HEK293 (cell line): Measurements from ENCODE around the gene HHAT.

ENCODE experiments used
- KLF8 ChIP-seq: fragments of 450-650 bp; formaldehyde crosslinking; IDR thresholded peaks from 2 replicates; pipeline ENCODE4 v1.5.1; 2016; ENCODE audit warnings: missing biosample characterization, missing genetic modification characterization
- REPIN1 ChIP-seq: fragments of 450-650 bp; formaldehyde crosslinking; IDR thresholded peaks from 2 replicates; pipeline ENCODE4 v1.5.1; 2017; ENCODE audit warnings: missing biosample characterization, missing genetic modification characterization, low read depth
- SP3 ChIP-seq: fragments of 450-650 bp; formaldehyde crosslinking; IDR thresholded peaks from 2 replicates; pipeline ENCODE4 v1.5.1; 2016; ENCODE audit warnings: missing biosample characterization, missing genetic modification characterization
- SP7 ChIP-seq: fragments of 450-650 bp; formaldehyde crosslinking; IDR thresholded peaks from 2 replicates; pipeline ENCODE4 v1.5.1; 2016; ENCODE audit warnings: missing biosample characterization, missing genetic modification characterization
- ZFP3 ChIP-seq: fragments of 450-650 bp; formaldehyde crosslinking; IDR thresholded peaks from 2 replicates; pipeline ENCODE4 v1.5.1; 2016; ENCODE audit warnings: low read depth, missing biosample characterization, missing genetic modification characterization
- ZNF10 ChIP-seq: fragments of 450-650 bp; formaldehyde crosslinking; IDR thresholded peaks from 2 replicates; pipeline ENCODE4 v1.5.1; 2017; ENCODE audit warnings: missing biosample characterization, missing genetic modification characterization
- ZNF23 ChIP-seq: fragments of 450-650 bp; formaldehyde crosslinking; IDR thresholded peaks from 2 replicates; pipeline ENCODE4 v1.5.1; 2016; ENCODE audit warnings: missing biosample characterization, missing genetic modification characterization, borderline replicate concordance
- ZNF274 ChIP-seq, 2 experiments: fragments of 200-500 bp in 1 of 2; fragments of 450-650 bp in 1 of 2; sonication (Bioruptor generic) in 1 of 2; formaldehyde crosslinking in 1 of 2; IDR thresholded peaks; 2 replicates each; pipeline versions ENCODE4 v1.5.1 to v1.6.1; 2014 to 2016; ENCODE audit warnings: borderline replicate concordance in 1 of 2, inconsistent platforms in 1 of 2, low read length in 1 of 2, missing biosample characterization in 1 of 2, missing genetic modification characterization in 1 of 2
- ZNF416 ChIP-seq: fragments of 450-650 bp; formaldehyde crosslinking; IDR thresholded peaks from 2 replicates; pipeline ENCODE4 v1.5.1; 2016; ENCODE audit warnings: missing biosample characterization, missing genetic modification characterization
- ZNF426 ChIP-seq: fragments of 450-650 bp; formaldehyde crosslinking; IDR thresholded peaks from 2 replicates; pipeline ENCODE4 v1.5.1; 2017; ENCODE audit warnings: missing biosample characterization, missing genetic modification characterization, mild to moderate bottlenecking, inconsistent platforms, moderate library complexity
- ZNF768 ChIP-seq: fragments of 450-650 bp; formaldehyde crosslinking; IDR thresholded peaks from 2 replicates; pipeline ENCODE4 v1.5.1; 2018; ENCODE audit warnings: missing biosample characterization, mild to moderate bottlenecking, missing genetic modification characterization
- ZNF843 ChIP-seq: fragments of 450-650 bp; formaldehyde crosslinking; IDR thresholded peaks from 2 replicates; pipeline ENCODE4 v1.5.1; 2016; ENCODE audit warnings: missing biosample characterization, missing genetic modification characterization
- TF ChIP-seq, protein P1 (sequence below): fragments of 450-650 bp; formaldehyde crosslinking; IDR thresholded peaks from 2 replicates; pipeline ENCODE4 v1.5.1; 2016; ENCODE audit warnings: missing biosample characterization, missing genetic modification characterization
- TF ChIP-seq, protein P2 (sequence below): fragments of 450-650 bp; IDR thresholded peaks from 2 replicates; pipeline ENCODE4 v1.5.1; 2018; ENCODE audit warnings: missing biosample characterization, mild to moderate bottlenecking, missing genetic modification characterization
- TF ChIP-seq, protein P3 (sequence below): fragments of 450-650 bp; formaldehyde crosslinking; IDR thresholded peaks from 2 replicates; pipeline ENCODE4 v1.5.1; 2016; ENCODE audit warnings: missing biosample characterization, missing genetic modification characterization
- TF ChIP-seq, protein P4 (sequence below): fragments of 450-650 bp; formaldehyde crosslinking; IDR thresholded peaks from 2 replicates; pipeline ENCODE4 v1.5.1; 2017; ENCODE audit warnings: missing biosample characterization, missing genetic modification characterization
- TF ChIP-seq, protein P5 (sequence below): fragments of 450-650 bp; formaldehyde crosslinking; conservative IDR thresholded peaks from 2 replicates; pipeline ENCODE4 v1.5.1; 2016; ENCODE audit warnings: low read depth, missing biosample characterization, missing genetic modification characterization
- TF ChIP-seq, protein P6 (sequence below): fragments of 450-650 bp; formaldehyde crosslinking; IDR thresholded peaks from 2 replicates; pipeline ENCODE4 v1.5.1; 2016; ENCODE audit warnings: missing biosample characterization, missing genetic modification characterization

Gene HHAT

DNA sequence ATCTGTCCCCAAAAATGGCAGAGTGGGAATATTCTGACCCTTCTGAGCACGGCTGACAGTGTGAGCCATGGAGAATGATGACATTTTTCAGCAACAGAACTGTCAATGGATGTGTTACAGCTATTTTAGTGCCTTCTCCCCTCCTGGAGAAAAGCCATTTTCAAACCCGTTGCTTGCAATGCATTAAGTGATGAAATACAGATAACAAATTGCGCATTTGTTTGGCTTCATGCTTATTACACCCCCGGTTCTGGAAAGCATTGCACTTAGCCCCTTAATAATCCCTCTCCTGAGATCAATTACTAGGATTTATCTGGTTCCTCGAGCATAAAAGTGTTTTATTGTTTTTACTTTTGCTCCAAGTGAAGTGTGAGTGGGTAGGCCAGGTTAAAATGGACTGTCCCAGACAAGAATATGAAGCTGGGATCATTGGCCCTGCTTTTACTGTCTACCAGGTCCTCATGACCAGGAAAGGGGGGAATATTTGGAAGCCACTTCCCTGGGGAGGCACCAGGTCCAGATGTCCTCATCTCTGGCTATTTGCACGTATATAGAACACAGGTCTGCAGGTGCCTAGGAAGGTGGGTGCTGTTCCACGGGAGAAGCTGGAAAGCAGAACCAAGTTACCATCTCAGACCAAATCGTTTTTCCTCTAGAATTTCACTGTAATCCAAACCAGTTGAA, 37.5 kb upstream of the HHAT start (continued):
- no peak for TF ChIP-seq ZNF23 (tag by site-specific recombination)
- TF ChIP-seq, protein P1, sequence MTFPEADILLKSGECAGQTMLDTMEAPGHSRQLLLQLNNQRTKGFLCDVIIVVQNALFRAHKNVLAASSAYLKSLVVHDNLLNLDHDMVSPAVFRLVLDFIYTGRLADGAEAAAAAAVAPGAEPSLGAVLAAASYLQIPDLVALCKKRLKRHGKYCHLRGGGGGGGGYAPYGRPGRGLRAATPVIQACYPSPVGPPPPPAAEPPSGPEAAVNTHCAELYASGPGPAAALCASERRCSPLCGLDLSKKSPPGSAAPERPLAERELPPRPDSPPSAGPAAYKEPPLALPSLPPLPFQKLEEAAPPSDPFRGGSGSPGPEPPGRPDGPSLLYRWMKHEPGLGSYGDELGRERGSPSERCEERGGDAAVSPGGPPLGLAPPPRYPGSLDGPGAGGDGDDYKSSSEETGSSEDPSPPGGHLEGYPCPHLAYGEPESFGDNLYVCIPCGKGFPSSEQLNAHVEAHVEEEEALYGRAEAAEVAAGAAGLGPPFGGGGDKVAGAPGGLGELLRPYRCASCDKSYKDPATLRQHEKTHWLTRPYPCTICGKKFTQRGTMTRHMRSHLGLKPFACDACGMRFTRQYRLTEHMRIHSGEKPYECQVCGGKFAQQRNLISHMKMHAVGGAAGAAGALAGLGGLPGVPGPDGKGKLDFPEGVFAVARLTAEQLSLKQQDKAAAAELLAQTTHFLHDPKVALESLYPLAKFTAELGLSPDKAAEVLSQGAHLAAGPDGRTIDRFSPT, result no peak
- no peak for TF ChIP-seq ZNF426 (tag by site-specific recombination)
- TF ChIP-seq REPIN1 (tag by site-specific recombination), result no peak
- TF ChIP-seq ZNF768 (tag by site-specific recombination), result no peak
- TF ChIP-seq, protein P2, sequence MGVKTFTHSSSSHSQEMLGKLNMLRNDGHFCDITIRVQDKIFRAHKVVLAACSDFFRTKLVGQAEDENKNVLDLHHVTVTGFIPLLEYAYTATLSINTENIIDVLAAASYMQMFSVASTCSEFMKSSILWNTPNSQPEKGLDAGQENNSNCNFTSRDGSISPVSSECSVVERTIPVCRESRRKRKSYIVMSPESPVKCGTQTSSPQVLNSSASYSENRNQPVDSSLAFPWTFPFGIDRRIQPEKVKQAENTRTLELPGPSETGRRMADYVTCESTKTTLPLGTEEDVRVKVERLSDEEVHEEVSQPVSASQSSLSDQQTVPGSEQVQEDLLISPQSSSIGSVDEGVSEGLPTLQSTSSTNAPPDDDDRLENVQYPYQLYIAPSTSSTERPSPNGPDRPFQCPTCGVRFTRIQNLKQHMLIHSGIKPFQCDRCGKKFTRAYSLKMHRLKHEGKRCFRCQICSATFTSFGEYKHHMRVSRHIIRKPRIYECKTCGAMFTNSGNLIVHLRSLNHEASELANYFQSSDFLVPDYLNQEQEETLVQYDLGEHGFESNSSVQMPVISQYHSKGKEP (tag by site-specific recombination), result peak; percentile 80
- no peak for TF ChIP-seq ZNF416 (tag by site-specific recombination)
- TF ChIP-seq, protein P3, sequence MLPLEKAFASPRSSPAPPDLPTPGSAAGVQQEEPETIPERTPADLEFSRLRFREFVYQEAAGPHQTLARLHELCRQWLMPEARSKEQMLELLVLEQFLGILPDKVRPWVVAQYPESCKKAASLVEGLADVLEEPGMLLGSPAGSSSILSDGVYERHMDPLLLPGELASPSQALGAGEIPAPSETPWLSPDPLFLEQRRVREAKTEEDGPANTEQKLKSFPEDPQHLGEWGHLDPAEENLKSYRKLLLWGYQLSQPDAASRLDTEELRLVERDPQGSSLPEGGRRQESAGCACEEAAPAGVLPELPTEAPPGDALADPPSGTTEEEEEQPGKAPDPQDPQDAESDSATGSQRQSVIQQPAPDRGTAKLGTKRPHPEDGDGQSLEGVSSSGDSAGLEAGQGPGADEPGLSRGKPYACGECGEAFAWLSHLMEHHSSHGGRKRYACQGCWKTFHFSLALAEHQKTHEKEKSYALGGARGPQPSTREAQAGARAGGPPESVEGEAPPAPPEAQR (tag by site-specific recombination), result no peak
- TF ChIP-seq, protein P4, sequence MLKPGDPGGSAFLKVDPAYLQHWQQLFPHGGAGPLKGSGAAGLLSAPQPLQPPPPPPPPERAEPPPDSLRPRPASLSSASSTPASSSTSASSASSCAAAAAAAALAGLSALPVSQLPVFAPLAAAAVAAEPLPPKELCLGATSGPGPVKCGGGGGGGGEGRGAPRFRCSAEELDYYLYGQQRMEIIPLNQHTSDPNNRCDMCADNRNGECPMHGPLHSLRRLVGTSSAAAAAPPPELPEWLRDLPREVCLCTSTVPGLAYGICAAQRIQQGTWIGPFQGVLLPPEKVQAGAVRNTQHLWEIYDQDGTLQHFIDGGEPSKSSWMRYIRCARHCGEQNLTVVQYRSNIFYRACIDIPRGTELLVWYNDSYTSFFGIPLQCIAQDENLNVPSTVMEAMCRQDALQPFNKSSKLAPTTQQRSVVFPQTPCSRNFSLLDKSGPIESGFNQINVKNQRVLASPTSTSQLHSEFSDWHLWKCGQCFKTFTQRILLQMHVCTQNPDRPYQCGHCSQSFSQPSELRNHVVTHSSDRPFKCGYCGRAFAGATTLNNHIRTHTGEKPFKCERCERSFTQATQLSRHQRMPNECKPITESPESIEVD (tag by site-specific recombination), result peak; percentile 26; the same call in 1 of the 2 replicates
- TF ChIP-seq KLF8 (tag by site-specific recombination), result no peak
- no peak for TF ChIP-seq SP7
- no peak for TF ChIP-seq ZFP3
- no peak for TF ChIP-seq ZNF843 (tag by site-specific recombination)
- TF ChIP-seq ZNF10 (tag by site-specific recombination), result no peak
- TF ChIP-seq, protein P5, sequence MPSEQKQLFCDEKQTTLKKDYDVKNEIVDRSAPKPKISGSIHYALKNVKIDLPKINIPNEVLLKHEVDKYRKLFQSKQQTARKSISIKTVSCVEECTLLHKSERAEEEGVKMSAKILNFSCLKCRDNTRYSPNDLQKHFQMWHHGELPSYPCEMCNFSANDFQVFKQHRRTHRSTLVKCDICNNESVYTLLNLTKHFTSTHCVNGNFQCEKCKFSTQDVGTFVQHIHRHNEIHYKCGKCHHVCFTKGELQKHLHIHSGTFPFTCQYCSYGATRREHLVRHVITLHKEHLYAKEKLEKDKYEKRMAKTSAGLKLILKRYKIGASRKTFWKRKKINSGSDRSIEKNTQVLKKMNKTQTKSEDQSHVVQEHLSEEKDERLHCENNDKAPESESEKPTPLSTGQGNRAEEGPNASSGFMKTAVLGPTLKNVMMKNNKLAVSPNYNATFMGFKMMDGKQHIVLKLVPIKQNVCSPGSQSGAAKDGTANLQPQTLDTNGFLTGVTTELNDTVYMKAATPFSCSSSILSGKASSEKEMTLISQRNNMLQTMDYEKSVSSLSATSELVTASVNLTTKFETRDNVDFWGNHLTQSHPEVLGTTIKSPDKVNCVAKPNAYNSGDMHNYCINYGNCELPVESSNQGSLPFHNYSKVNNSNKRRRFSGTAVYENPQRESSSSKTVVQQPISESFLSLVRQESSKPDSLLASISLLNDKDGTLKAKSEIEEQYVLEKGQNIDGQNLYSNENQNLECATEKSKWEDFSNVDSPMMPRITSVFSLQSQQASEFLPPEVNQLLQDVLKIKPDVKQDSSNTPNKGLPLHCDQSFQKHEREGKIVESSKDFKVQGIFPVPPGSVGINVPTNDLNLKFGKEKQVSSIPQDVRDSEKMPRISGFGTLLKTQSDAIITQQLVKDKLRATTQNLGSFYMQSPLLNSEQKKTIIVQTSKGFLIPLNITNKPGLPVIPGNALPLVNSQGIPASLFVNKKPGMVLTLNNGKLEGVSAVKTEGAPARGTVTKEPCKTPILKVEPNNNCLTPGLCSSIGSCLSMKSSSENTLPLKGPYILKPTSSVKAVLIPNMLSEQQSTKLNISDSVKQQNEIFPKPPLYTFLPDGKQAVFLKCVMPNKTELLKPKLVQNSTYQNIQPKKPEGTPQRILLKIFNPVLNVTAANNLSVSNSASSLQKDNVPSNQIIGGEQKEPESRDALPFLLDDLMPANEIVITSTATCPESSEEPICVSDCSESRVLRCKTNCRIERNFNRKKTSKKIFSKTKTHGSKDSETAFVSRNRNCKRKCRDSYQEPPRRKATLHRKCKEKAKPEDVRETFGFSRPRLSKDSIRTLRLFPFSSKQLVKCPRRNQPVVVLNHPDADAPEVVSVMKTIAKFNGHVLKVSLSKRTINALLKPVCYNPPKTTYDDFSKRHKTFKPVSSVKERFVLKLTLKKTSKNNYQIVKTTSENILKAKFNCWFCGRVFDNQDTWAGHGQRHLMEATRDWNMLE (tag by site-specific recombination), result 0 out of 2 replicates have a peak, but pooled peaks have one; percentile 25
- TF ChIP-seq, protein P6, sequence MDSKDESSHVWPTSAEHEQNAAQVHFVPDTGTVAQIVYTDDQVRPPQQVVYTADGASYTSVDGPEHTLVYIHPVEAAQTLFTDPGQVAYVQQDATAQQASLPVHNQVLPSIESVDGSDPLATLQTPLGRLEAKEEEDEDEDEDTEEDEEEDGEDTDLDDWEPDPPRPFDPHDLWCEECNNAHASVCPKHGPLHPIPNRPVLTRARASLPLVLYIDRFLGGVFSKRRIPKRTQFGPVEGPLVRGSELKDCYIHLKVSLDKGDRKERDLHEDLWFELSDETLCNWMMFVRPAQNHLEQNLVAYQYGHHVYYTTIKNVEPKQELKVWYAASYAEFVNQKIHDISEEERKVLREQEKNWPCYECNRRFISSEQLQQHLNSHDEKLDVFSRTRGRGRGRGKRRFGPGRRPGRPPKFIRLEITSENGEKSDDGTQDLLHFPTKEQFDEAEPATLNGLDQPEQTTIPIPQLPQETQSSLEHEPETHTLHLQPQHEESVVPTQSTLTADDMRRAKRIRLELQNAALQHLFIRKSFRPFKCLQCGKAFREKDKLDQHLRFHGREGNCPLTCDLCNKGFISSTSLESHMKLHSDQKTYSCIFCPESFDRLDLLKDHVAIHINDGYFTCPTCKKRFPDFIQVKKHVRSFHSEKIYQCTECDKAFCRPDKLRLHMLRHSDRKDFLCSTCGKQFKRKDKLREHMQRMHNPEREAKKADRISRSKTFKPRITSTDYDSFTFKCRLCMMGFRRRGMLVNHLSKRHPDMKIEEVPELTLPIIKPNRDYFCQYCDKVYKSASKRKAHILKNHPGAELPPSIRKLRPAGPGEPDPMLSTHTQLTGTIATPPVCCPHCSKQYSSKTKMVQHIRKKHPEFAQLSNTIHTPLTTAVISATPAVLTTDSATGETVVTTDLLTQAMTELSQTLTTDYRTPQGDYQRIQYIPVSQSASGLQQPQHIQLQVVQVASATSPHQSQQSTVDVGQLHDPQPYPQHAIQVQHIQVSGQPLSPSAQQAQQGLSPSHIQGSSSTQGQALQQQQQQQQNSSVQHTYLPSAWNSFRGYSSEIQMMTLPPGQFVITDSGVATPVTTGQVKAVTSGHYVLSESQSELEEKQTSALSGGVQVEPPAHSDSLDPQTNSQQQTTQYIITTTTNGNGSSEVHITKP (tag by site-specific recombination), result peak; percentile 86
- no peak for TF ChIP-seq ZNF274 (IDR thresholded peaks at IDR 0.05; ENCODE audit: low read length)
- TF ChIP-seq ZNF274 (tag by site-specific recombination; IDR thresholded peaks at IDR 0.05; ENCODE audit: borderline replicate concordance), result no peak
- TF ChIP-seq SP3 (tag by site-specific recombination), result no peak
